ENCODE results near the gene BTF3L4.

The BTF3L4 gene

DNA sequence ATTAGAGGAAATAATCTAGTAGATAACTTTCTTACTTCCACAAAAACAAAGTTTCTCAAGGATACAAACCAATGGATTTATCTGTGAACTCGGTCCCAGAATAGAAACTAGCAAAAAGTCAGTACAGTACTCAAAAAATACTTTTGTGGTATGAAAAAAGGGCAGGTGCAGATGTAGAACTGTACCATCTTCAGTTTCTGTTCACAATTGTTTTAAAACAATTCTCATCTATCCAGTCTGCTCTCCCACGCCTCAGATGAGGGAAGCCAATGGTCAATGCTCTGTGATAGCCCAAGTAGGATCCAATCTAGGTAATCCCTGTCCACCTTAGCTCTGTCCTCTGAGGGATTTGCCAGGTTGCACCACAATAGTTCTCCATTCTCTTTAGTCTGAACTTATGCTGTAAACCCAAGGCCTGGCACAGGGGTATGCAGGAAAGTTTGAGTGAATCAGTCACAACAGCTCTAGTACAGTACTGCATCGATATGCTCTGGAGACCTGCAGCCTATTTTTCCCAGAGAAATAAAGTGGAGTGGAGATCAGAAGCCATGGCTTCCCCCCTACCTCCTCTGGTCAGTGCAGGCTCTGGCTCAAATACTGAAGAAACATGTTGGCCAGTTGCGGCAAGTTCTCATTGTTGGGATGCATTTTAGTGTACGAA, 23.8 kb upstream of the BTF3L4 start:
- in situ Hi-C loops (cut with MboI; ENCODE audit: low sequenced_read_pairs, unreplicated experiment) = no loop called here
- DNase-seq (ENCODE audit: low spot score) = peak; percentile 47
- TF ChIP-seq, protein P1, sequence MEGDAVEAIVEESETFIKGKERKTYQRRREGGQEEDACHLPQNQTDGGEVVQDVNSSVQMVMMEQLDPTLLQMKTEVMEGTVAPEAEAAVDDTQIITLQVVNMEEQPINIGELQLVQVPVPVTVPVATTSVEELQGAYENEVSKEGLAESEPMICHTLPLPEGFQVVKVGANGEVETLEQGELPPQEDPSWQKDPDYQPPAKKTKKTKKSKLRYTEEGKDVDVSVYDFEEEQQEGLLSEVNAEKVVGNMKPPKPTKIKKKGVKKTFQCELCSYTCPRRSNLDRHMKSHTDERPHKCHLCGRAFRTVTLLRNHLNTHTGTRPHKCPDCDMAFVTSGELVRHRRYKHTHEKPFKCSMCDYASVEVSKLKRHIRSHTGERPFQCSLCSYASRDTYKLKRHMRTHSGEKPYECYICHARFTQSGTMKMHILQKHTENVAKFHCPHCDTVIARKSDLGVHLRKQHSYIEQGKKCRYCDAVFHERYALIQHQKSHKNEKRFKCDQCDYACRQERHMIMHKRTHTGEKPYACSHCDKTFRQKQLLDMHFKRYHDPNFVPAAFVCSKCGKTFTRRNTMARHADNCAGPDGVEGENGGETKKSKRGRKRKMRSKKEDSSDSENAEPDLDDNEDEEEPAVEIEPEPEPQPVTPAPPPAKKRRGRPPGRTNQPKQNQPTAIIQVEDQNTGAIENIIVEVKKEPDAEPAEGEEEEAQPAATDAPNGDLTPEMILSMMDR (IDR thresholded peaks at IDR 0.05; ENCODE audit: borderline replicate concordance, control extremely low read depth, extremely low read depth, insufficient read depth, missing control alignments) = no peak

DNA sequence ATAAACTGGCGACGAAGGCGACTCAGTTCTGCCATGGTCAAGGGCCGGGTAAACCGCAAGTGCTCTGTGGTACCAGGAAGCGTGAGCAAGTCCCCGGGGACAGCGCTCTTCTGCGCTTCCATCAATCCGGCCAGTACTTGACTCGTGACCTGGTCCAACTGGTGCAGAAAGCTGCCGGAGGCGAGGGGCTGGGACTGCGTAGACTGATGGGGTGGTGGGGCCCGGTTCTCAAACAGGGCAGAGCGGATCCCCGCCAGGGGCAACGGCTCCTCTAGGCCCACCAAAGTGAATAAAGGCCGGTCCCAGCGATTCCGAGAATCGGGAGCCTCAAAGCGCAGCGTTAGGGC, 23.3 kb upstream of the BTF3L4 start:
- in situ Hi-C loops (cut with MboI; ENCODE audit: low sequenced_read_pairs, unreplicated experiment) = no loop called here
- peak; percentile 42 for DNase-seq (ENCODE audit: low spot score)
- TF ChIP-seq, protein P1 (IDR thresholded peaks at IDR 0.05; ENCODE audit: borderline replicate concordance, control extremely low read depth, extremely low read depth, insufficient read depth, missing control alignments) = no peak

DNA sequence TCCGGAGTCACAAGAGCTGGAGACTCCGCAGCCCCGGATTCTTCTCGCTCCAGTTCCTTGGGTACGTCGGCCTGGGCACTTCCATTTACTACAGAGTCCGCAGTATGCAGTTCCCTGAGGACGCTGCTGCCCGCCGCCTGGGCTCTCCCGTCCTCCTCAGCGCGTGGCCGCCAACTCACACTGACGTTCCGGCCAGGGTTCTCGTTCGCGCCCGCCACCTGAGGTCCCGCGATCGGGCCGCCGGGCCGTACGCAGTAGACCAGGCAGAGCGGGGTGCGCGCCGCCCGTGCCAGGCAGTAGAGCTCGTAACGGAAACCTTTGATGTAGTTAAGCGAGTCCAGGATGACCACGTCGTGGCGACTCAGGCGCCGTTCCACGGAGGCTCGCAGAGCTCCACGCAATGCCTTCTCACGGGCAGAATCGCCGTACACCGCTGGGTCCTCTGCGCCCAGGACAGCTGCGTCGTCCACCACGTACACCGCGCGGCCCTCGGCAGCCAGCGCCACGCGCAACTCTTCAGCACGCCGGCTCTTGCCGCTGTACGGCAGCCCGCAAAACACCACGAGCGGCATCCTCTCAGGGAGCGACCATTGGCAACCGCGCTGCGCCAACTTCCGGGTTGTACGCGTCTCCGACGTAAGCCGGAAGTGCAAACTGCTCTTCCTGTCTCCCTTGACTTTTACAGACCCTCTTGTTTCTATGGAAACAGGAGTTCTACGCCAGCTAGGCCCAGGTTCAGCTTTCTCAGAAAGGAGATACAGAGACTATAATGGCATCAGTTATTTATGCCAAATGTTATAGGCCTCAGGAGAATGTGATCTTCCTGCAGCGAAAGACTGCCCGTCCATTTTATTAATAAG, 22.7 kb upstream of the BTF3L4 start, which contains the start of gene KTI12:
Gene KTI12, minus strand, starts transcription at position 621 of the 860 bp plus-strand sequence. Its CDS starts 49 bp downstream, at position 572.
- DNase-seq (ENCODE audit: low spot score) = peak; percentile 92
- TF ChIP-seq, protein P1 (IDR thresholded peaks at IDR 0.05; ENCODE audit: borderline replicate concordance, control extremely low read depth, extremely low read depth, insufficient read depth, missing control alignments) = no peak
- in situ Hi-C loops (cut with MboI; ENCODE audit: low sequenced_read_pairs, unreplicated experiment) = no loop called here

DNA sequence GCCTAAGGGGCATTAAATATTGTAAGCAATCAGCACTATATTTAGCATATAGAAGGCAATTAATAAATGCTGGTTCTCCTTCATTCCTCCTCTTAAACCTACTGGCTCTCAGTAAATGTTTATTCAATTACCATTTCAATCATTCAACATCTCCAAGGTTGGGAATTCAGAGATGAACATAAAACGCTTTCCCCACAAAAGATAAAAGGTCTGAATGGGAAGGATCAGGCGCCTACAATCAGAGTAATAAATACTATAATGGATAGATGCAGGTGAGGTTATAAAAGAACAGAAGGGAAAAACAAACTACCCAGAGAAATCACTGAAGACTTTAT, 22.1 kb upstream of the BTF3L4 start:
- TF ChIP-seq, protein P1 (IDR thresholded peaks at IDR 0.05; ENCODE audit: borderline replicate concordance, control extremely low read depth, extremely low read depth, insufficient read depth, missing control alignments) = no peak
- in situ Hi-C loops (cut with MboI; ENCODE audit: low sequenced_read_pairs, unreplicated experiment) = no loop called here
- DNase-seq (ENCODE audit: low spot score) = no peak

DNA sequence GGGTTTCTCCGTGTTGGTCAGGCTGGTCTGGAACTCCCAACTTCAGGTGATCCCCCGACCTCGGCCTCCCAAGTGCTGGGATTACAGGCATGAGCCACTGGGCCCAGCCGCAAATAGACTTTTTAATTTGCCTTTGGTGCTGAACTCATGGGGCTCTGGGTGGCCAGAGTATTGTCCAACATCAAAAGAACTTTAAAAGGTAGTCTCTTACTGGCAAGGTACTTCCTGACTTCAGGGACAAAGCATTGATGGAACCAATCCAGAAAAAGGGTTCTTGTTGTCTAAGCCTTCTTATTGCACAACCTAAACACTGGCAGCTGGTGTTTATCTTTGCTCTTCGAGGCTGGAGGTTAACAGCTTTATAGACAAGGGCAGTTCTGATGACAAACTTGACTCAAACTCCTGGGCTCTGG, 18.7 kb upstream of the BTF3L4 start:
- no peak for DNase-seq (ENCODE audit: low spot score)
- in situ Hi-C loops (cut with MboI; ENCODE audit: low sequenced_read_pairs, unreplicated experiment) = no loop called here
- TF ChIP-seq, protein P1 (IDR thresholded peaks at IDR 0.05; ENCODE audit: borderline replicate concordance, control extremely low read depth, extremely low read depth, insufficient read depth, missing control alignments) = no peak

DNA sequence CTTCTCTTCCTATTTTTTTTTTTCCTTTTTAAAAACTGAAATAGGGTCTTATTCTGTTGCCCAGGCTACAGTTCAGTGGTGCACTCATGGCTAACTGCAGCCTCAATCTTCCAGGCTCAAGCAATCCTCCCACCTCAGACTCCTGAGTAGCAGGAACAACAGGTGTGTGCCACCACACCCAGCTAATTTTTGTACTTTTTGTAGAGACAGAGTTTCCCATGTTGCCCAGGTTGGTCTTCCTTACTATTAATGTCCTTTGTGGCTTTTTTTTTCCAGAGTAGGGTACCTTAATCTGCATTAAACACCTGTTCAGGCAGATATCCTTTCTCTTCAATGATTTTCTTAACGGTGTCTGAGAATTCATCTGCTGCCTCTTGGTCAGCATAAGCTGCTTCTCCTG, 18.2 kb upstream of the BTF3L4 start:
- in situ Hi-C loops (cut with MboI; ENCODE audit: low sequenced_read_pairs, unreplicated experiment) = no loop called here
- no peak for DNase-seq (ENCODE audit: low spot score)

More for the DNA sequence above, 18.2 kb upstream of the BTF3L4 start:
- TF ChIP-seq, protein P1 (IDR thresholded peaks at IDR 0.05; ENCODE audit: borderline replicate concordance, control extremely low read depth, extremely low read depth, insufficient read depth, missing control alignments) = no peak
